GM21360 (cell line): ENCODE results near the gene MYO1E.

Experiments
- ATAC-seq: cut with Tn5 transposase; IDR thresholded peaks from one replicate; pipeline ENCODE4 v1.9.1; 2021; ENCODE audit warnings: mild to moderate bottlenecking, moderate library complexity; ENCODE audit not compliant: unreplicated experiment

Gene MYO1E

GRCh38 chr15:59104912-59105732, 267.5 kb downstream of the MYO1E start, which contains the start of gene CCNB2:
Gene CCNB2, plus strand, starts transcription at chr15:59105146. Its CDS starts 123 bp downstream, at chr15:59105269.
- peak; percentile 92 for ATAC-seq

- no peak for ATAC-seq
Observed at GRCh38 chr15:59104602-59104911, 268.1 kb downstream of the MYO1E start.

- ATAC-seq: no peak
Observed at GRCh38 chr15:59099162-59099685, 273.4 kb downstream of the MYO1E start.

GRCh38 chr15:59096429-59096828, 276.2 kb downstream of the MYO1E start:
- no peak for ATAC-seq

- no peak for ATAC-seq
Observed at GRCh38 chr15:59094077-59094476, 278.6 kb downstream of the MYO1E start.

- ATAC-seq: no peak
Observed at GRCh38 chr15:59087731-59088130, 284.9 kb downstream of the MYO1E start.
